Measurements from ENCODE around the gene SULF2. TPM values are rescaled to one million over a fixed set of nuclear protein-coding genes. Genes with fewer than 3 reads are reported as not detected.

SULF2 gene
- total and polyA plus RNA-seq, 2 of the 13 experiments (the other 11 are each of a cell fraction or from before 2014, with no cell fraction given): 7.2 to 50.9 TPM

Small RNAs within 50 kb of the gene (small RNA-seq; reads per million reads assigned to genes)
- 0 reads per million in 3 experiments for gene RNU7-173P (ENCODE audit: insufficient read depth in 2 of 3, insufficient read length in 3 of 3, low read depth in 2 of 3, low replicate concordance in 1 of 3)

Measured in HepG2 (cell line).